GM18502 (cell line): ENCODE results near the gene ADAP1.

ENCODE experiments used
- ATAC-seq: cut with Tn5 transposase; IDR thresholded peaks from one replicate; pipeline ENCODE4 v1.9.1; 2021; ENCODE audit warnings: mild to moderate bottlenecking; ENCODE audit not compliant: unreplicated experiment, poor library complexity

The ADAP1 gene

DNA sequence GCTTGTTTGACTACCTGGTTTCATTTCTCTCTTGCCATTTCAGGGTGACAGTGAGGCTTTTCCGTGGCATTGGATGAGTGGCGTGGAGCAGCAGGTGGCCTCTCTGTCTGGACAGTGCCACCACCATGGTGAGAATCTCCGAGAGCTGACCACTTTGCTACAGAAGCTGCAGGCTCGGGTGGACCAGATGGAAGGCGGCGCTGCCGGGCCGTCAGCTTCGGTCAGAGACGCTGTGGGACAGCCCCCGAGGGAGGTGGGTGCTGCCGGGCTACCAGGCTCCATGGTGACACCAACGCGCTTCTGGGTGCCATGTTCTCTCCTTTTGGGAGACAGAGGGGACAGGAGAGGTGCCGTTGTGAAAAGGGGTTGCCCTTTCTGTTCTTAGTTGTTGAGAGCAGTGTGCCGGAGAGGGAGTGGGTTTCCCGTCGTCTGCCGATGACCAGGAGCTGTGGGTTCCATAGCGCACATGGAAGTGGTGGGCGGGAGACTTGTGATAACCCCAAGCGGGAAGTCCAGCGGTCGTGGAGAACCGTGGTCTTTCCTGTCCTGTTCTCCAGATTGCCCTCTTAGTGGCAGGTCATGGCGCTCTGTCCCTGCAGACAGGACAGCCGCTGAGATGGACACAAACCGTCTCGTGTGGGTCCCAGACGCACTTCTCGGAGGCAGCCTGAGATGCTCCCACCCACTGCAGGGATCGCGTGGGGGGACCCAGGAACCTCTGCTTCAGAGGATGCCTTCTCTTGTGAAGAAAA lies 100.9 kb downstream of the ADAP1 start:
- no peak for ATAC-seq

GRCh38 chr7:851204-851603 lies 103.3 kb downstream of the ADAP1 start:
- ATAC-seq: no peak

DNA sequence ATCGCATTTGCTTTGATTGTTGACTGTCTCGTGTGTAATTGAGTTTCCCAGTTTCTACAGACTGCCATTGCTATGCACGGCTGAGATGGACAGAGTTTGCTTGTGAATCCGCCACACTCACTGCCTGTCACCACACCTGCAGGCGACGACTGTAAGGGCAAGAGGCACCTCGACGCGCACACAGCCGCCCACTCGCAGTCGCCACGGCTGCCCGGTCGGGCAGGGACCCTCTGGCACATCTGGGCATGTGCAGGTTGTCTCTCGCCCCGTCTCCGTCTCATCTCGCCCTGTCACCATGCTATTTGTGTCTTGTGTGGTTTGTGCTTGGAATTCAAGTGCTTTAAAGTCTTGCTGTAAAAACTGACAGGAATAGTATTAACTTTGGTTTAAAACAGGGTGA lies 104.7 kb downstream of the ADAP1 start:
- no peak for ATAC-seq

GRCh38 chr7:849145-849544 lies 105.3 kb downstream of the ADAP1 start:
- ATAC-seq: no peak
